Panc1 (cell line): Measurements from ENCODE around the gene NEO1.

Experiments used
- CTCF ChIP-seq: fragments of 450-650 bp; IDR thresholded peaks from 2 replicates; pipeline ENCODE4 v1.5.1; 2017; ENCODE audit warnings: mild to moderate bottlenecking
- POLR2AphosphoS5 ChIP-seq: IDR thresholded peaks from 2 replicates; pipeline ENCODE4 v1.6.1; 2012; ENCODE audit warnings: mild to moderate bottlenecking, low read depth, low read length, moderate library complexity
- REST ChIP-seq, 2 experiments: IDR thresholded peaks; 2 replicates each; pipeline ENCODE4 v1.6.1; 2011 to 2012; ENCODE audit warnings: low read depth in 2 of 2, control low read depth in 1 of 2, low read length in 1 of 2, mild to moderate bottlenecking in 1 of 2, moderate library complexity in 1 of 2; ENCODE audit not compliant: insufficient read depth in 1 of 2
- SIN3A ChIP-seq: IDR thresholded peaks from 2 replicates; pipeline ENCODE4 v1.6.1; 2012; ENCODE audit warnings: low read depth, mild to moderate bottlenecking, low read length, moderate library complexity, borderline replicate concordance; ENCODE audit not compliant: insufficient read depth

- TF ChIP-seq REST (IDR thresholded peaks at IDR 0.05; ENCODE audit: insufficient read depth in 1 of 2, low read depth in 2 of 2, low read length in 1 of 2) (no peak), CTCF (no peak), SIN3A (no peak), POLR2AphosphoS5 (no peak)
These were observed 20.6 kb downstream of the NEO1 start for GRCh38 chr15:73072894-73073293.
